HG02884 (cell line): Measurements from ENCODE around the gene LFNG.

Experiments
- ATAC-seq: cut with Tn5 transposase; IDR thresholded peaks from one replicate; pipeline ENCODE4 v1.9.1; 2021; ENCODE audit warnings: mild to moderate bottlenecking, moderate library complexity; ENCODE audit not compliant: unreplicated experiment

The LFNG gene

GRCh38 chr7:2516194-2516555 is 3.4 kb upstream of the LFNG start:
- no peak for ATAC-seq

GRCh38 chr7:2517026-2517425 is 2.5 kb upstream of the LFNG start:
- ATAC-seq: no peak

- no peak for ATAC-seq
Observed at GRCh38 chr7:2517678-2518507, 1.7 kb upstream of the LFNG start.

GRCh38 chr7:2518737-2519118 is 846 bp upstream of the LFNG start:
- ATAC-seq: no peak

GRCh38 chr7:2520131-2520760 is 672 bp downstream of the LFNG start:
- no peak for ATAC-seq

DNA sequence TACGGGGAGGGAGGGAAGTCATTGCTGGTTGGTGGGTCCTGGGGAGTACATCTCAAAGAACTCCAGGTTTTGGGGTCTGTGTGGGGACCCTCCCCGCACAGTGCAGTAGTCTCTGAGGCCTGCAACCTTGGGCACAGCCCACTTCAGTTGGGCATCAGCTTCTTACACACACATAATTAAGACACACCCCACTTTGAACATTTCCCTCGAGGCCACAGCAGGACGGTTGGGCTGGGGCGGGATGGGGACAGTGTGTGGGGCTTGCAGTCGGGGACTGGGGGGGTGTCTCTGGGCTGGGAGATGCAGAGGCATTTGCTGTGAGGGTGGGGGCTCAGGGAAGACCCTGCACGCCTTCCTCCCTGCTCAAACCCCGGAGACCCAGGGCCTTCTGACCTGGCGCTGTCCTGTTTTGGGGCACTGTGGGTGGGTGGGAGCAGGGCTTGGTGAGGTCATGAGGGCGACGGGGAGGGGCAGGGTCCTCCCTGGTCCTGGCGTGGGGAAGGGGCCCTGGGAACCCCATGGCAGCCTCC is 1.3 kb downstream of the LFNG start:
- ATAC-seq: no peak

DNA sequence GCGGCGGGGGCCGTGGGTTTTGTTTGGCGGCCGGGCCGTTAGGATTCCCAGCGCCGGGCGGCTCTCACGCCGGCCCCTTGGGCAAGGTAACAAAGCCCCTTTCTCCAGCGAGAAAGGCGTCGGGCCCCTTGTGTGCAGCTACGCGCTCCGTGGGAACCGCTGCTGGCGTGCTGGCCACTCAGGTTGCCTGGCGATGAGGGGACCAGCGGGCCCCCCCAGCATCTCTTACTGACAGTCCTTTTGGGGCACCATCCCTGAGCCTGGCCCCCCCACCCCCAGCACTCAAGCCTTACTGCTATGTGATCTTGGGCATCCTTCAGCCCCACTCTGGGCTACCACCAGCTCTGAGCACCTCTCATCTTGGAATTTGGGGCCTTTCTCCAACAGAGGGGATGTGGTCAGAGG is 1.8 kb downstream of the LFNG start:
- no peak for ATAC-seq

- ATAC-seq: no peak
Observed at GRCh38 chr7:2521952-2522591, 2.5 kb downstream of the LFNG start.

DNA sequence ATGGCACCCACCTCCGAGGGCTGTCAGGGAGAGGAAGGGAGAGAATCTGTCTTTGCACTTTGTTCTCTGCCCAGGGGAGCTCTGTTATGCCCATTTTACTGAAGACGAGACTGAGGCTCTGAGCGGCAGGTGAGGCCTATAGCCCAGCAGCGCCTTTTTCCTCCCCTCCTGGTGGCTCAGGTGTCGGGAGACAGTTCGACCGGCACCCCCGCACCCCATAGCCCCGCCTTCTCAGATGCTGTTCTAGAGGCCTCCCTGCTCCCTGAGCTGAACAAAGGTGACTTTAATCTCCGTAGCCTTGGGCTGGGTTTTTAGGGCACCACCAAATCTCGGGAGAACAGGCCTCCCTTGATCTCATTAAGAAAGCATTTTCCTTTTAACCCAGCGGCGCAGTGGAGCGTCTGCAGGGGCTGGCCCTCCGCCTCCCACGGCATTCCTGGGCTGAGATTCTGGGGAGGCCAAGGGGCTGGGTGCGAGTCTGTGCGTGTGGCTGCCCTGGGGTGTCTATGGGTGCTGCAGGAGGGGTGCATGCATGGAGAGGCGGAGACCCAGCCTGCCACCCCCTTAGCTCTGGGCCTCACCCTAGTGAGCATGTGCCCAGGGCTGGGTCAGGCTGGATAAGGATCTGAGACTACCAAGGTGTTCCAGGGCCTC is 3.3 kb downstream of the LFNG start:
- ATAC-seq: no peak

GRCh38 chr7:2523461-2523936 is 3.9 kb downstream of the LFNG start:
- no peak for ATAC-seq

DNA sequence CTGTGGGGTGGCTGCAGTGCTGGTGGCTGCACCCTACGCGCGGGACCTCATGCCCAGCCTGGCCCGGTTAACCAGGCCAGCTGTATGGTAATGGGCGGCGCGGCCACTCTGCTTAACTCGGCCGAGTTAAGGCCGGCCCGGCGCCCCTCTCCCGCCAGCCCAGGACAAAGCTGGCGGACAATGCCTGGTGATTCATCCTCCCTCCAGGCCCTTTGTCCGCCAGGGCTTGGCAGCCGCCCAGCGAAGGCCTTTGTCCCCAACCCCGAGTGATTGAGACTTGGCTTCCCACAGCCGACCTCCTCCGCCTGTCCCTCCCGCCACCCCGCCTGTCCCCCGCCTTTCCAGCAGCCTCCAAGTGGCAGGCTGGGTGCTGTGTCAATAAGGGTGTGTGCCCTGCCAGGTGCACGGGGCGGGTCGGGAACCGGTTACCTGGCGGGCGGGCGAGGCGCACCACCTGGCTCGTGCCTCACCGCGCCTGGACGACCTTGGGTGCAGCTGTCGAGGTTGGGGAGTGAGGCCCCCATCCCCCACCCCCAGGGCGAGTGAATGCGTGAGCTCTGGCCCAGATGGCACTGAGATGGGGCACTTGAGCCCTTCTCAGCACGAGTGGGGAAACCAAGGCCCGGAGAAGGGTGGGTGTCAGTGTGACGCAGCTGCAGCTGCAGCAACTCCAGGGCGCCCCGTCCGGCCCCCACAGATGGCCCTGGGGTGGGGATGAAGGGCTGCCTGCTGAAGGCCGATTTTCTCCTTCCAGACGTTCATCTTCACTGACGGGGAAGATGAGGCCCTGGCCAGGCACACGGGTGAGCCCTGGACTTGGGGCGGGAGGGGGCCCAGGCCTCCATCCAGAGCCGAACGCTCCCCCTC is 4.6 kb downstream of the LFNG start:
- ATAC-seq: no peak

GRCh38 chr7:2524808-2525657 is 5.5 kb downstream of the LFNG start:
- ATAC-seq: no peak

DNA sequence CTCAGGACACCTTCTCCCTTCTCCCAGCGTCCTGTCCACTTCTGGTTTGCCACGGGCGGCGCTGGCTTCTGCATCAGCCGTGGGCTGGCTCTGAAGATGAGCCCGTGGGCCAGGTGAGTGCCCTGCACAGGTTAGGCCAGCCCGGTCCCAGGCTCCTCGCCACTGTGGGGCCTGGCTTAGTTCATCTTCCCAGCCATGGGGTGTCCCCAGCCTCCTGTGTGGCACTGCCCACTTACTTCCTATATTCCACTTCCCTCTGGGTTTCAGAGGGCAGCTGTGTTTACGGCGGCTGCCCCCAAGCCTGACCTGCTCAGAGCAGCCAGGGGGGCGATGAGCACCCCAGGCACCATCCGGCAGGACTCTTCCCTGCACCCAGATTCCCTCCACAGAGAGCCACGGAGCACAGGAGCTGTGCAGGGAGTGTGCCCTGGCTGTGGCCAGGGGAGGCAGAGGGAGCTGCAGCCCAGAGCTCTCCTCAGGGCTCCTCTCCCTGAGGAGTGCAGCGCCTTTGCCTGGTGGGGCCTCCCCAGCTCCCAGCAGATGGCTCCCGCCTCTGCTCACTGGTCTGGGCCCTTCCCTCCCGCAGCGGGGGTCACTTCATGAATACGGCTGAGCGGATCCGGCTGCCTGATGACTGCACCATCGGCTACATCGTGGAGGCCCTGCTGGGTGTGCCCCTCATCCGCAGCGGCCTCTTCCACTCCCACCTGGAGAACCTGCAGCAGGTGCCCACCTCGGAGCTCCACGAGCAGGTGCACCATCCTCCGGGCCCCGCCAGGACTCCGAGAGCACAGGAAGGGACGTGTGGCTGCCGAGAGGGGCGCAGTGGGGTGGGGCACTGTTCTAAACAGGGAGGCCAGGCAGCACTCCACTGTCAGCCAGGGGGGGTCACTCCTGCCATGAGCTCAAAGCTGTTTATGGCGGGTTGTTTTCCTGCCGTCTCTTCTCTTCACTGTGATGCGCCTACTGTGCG is 6.4 kb downstream of the LFNG start:
- no peak for ATAC-seq

DNA sequence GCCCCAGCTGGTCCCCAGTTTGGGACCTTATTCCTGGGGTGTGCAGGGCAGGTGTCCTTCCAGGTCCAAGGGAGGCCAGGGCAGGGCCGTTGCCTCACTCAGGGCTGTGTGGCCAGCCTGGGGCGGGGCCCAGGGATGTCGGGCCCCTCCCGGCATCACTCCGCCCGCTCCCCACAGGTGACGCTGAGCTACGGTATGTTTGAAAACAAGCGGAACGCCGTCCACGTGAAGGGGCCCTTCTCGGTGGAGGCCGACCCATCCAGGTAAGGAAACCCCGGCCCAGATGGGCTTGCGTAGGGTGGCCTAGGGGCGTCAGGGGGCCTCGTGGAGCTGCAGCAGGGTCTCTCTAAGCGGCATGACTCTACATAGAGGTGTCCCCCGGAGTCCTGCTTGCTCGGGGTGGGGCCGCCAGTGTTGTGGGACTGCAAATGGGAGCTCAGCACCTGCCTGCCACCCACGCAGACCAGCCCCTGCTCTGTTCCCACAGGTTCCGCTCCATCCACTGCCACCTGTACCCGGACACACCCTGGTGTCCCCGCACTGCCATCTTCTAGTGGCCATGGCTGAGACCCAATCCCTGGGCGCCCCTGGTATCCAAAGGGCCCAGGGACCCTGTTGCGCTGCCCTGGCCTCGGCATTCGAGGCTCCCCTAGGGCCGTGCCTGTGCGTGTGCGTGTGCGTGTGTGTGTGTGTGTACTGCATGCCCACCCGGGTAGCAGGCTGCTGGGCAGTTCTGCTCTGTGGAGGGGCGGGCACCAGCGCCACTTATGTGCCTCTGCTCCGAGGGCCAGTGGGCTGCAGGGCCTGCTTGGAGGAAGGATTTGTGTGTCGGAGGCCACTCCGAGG is 7.3 kb downstream of the LFNG start:
- ATAC-seq: no peak

- ATAC-seq: no peak
Observed at GRCh38 chr7:2527505-2528467, 8.2 kb downstream of the LFNG start.

DNA sequence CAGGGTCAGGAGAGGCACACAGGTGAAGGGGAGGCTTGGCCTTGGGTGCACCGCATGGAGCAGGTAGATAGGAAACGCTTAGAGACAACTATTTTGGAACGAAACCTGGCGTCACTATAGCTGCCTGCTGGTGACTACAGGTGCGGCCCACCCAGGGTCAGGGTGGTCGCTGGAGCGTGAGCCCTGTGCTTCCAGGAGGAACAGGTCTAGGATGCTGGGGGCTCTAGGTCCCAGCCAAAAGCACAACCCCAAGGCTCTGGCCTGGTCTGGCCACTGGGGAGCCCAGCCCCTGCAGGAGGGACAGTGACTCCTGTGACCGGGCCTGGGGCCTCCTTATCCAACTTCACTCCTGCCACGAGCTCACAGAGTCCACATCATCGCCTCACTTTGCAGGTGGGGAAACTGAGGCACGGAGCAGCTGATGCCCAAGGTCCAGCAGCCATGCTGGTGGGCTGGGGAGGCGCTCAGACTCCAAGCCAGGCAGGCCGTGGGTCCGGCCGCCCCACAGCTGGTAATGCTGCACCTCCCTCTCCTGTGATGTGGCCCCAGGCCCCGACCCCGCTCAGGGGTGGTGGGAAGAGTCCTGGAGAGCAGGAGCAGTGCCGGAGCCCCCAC is 9.0 kb downstream of the LFNG start:
- no peak for ATAC-seq
